Thyroid gland (tissue), 4 donors: Measurements from ENCODE around the gene HECTD4.

ENCODE experiments used
- POLR2A ChIP-seq, 2 donors: fragments of 450-650 bp; IDR thresholded peaks; one replicate each; pipeline ENCODE4 v1.6.1; 2017; ENCODE audit warnings: antibody characterized with exemption in 2 of 2, mild to moderate bottlenecking in 2 of 2, moderate library complexity in 1 of 2
- TF ChIP-seq, protein P1 (sequence below), 6 experiments: fragments of 200-600 bp in 3 of 6; fragments of 450-650 bp in 3 of 6; sonication (generic) in 3 of 6; IDR thresholded peaks; one replicate each; pipeline ENCODE4 v1.5.1; 2016 to 2019; ENCODE audit warnings: antibody characterized with exemption in 6 of 6, mild to moderate bottlenecking in 2 of 6, inconsistent platforms in 1 of 6, moderate library complexity in 1 of 6

DNA sequence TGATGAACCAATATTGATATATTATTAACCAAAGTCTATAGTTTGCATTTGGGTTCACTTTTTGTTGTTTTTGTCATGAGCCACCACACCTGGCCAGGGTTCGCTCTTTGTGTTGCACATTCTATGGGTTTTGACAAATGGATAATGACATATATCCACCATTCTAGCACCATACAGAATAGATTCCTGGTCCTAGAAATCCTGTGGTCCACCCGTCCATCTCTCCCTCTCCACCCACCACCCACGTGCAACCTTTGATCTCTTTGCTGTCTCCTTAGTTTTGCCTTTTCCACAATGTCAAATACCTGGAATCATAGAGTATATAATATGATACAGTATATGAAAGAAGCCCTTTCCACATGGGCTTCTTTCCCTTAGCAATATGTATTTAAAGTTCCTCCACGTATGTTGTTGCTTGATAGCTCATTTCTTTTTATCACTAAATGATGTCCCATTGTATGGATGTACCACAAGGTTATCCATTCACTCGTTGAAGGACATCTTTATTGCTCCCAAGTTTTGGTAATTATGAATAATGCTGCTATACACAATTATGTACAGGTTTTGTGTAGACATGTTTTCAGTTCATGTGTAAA lies 19.8 kb upstream of the HECTD4 start:
- TF ChIP-seq, protein P1, sequence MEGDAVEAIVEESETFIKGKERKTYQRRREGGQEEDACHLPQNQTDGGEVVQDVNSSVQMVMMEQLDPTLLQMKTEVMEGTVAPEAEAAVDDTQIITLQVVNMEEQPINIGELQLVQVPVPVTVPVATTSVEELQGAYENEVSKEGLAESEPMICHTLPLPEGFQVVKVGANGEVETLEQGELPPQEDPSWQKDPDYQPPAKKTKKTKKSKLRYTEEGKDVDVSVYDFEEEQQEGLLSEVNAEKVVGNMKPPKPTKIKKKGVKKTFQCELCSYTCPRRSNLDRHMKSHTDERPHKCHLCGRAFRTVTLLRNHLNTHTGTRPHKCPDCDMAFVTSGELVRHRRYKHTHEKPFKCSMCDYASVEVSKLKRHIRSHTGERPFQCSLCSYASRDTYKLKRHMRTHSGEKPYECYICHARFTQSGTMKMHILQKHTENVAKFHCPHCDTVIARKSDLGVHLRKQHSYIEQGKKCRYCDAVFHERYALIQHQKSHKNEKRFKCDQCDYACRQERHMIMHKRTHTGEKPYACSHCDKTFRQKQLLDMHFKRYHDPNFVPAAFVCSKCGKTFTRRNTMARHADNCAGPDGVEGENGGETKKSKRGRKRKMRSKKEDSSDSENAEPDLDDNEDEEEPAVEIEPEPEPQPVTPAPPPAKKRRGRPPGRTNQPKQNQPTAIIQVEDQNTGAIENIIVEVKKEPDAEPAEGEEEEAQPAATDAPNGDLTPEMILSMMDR (IDR thresholded peaks at IDR 0.05) = no peak
- TF ChIP-seq POLR2A (IDR thresholded peaks at IDR 0.05) = no peak
